Left lung (tissue), 10 donors: ENCODE results near the gene NEURL1. TPM values are rescaled to one million over a fixed set of nuclear protein-coding genes. Genes with fewer than 3 reads are reported as not detected.
"Not testable (repeated sequence)": the region's sequence is repeated elsewhere in the genome, so short reads cannot be mapped to it uniquely, and the experiment has no call there.

Source experiments
- ATAC-seq: fragments of 200-7000 bp; cut with Tn5 transposase; one replicate; pipeline ENCODE4 v1.9.1; 2020; ENCODE audit warnings: moderate library complexity
- DNase-seq, 4 donors: peaks; one replicate each; pipeline ENCODE4 v3.0.0-alpha.2; 2013 to 2020
- H3K27ac ChIP-seq, 2 donors: fragments of 200-600 bp; sonication (generic) in 1 of 2; one replicate each; pipeline versions ENCODE4 v1.5.0 to v1.8.0; 2020 to 2021
- H3K27me3 ChIP-seq, 2 donors: fragments of 200-600 bp; sonication (generic) in 1 of 2; one replicate each; pipeline versions ENCODE4 v1.5.0 to v1.8.0; 2020 to 2021
- H3K36me3 ChIP-seq, 2 donors: fragments of 200-600 bp; sonication (generic) in 1 of 2; one replicate each; pipeline versions ENCODE4 v1.5.0 to v1.8.0; 2020 to 2021
- H3K4me1 ChIP-seq, 2 donors: fragments of 200-600 bp; one replicate each; pipeline ENCODE4 v1.8.0; 2021
- H3K4me3 ChIP-seq, 2 donors: fragments of 200-600 bp; sonication (generic) in 1 of 2; one replicate each; pipeline versions ENCODE4 v1.5.0 to v1.8.0; 2020 to 2021; ENCODE audit warnings: mild to moderate bottlenecking in 1 of 2
- H3K9me3 ChIP-seq, 2 donors: fragments of 200-600 bp; sonication (generic) in 1 of 2; one replicate each; pipeline versions ENCODE4 v1.5.0 to v1.8.0; 2020 to 2021
- CTCF ChIP-seq, 2 donors: fragments of 200-600 bp; sonication (generic) in 1 of 2; IDR thresholded peaks; one replicate each; pipeline versions ENCODE4 v1.5.0 to v1.8.0; 2021; ENCODE audit warnings: antibody characterized with exemption in 2 of 2
- intact Hi-C, 2 donors: fragments of 100-400 bp; cut with DNase I; formaldehyde crosslinking; loops; one replicate each; pipeline versions ENCODE4 v1.11.2 to v1.14.2; 2022
- polyA plus RNA-seq, 6 donors: library from polyadenylated mRNA; unstranded; fragments of 120-200 nt; gene quantifications; one replicate each; pipeline ENCODE4 v1.2.1, GENCODE V29; 2013; ENCODE audit not compliant: insufficient read length in 6 of 6
- total RNA-seq, 2 donors: library from RNA; stranded (reverse); fragmentation: NEBNext Ultra II Directional; extraction: Animal tissue kit (Norgen Biotek cat#: 25700); gene quantifications; one replicate each; pipeline ENCODE4 v1.2.1, GENCODE V29; 2021
- donor health status: DM: no; HTN: yes; CAD: no.
- donor health status: DM: no; HTN: no; CAD: no.

Gene NEURL1
- total and polyA plus RNA-seq, 8 donors = 0.76 to 2.1 (median 1.4) TPM

- DNase-seq (no peak), ATAC-seq (no peak)
- no peaks in the 10 kb centered on the region for H3K9me3 ChIP-seq
- no peaks in the 10 kb centered on the region for H3K4me1 ChIP-seq
- H3K27me3 ChIP-seq = peaks cover 0 to 36% of the 10 kb centered on the region in 2 donors
- intact Hi-C loops = no loop called here
- no peaks in the 10 kb centered on the region for H3K36me3 ChIP-seq
- H3K4me3 ChIP-seq = no peak overlapping the region
- no peak overlapping the region for H3K27ac ChIP-seq
- no peak for TF ChIP-seq CTCF (IDR thresholded peaks at IDR 0.05)
Observed at GRCh38 chr10:103502849-103503660, 9.6 kb downstream of the NEURL1 start.

GRCh38 chr10:103503777-103504176 lies 10.3 kb downstream of the NEURL1 start:
- H3K4me3 ChIP-seq, ATAC-seq, H3K27ac ChIP-seq, H3K9me3 ChIP-seq, H3K4me1 ChIP-seq, intact Hi-C loops, H3K36me3 ChIP-seq, DNase-seq: not testable (repeated sequence)
- peaks cover 0 to 36% of the 10 kb centered on the region in 2 donors for H3K27me3 ChIP-seq

GRCh38 chr10:103504181-103504783 lies 10.8 kb downstream of the NEURL1 start:
- Histone ChIP-seq H3K4me3 (no peak overlapping the region), H3K27me3 (peaks cover 0 to 36% of the 10 kb centered on the region in 2 donors), H3K4me1 (no peaks in the 10 kb centered on the region), H3K9me3 (no peaks in the 10 kb centered on the region), H3K27ac (no peak overlapping the region), H3K36me3 (no peaks in the 10 kb centered on the region)
- intact Hi-C loops = no loop called here
- ATAC-seq (peak; percentile 81), DNase-seq (no peak)
- no peak for TF ChIP-seq CTCF (IDR thresholded peaks at IDR 0.05)

- intact Hi-C loops = no loop called here
- Histone ChIP-seq H3K36me3 (no peaks in the 10 kb centered on the region), H3K27ac (no peak overlapping the region), H3K9me3 (no peaks in the 10 kb centered on the region), H3K4me1 (no peaks in the 10 kb centered on the region), H3K4me3 (no peak overlapping the region), H3K27me3 (peaks cover 0 to 22% of the 10 kb centered on the region in 2 donors)
- TF ChIP-seq CTCF (IDR thresholded peaks at IDR 0.05) = no peak
- DNase-seq (no peak), ATAC-seq (no peak)
Observed at GRCh38 chr10:103506061-103506460, 12.6 kb downstream of the NEURL1 start.

- Histone ChIP-seq H3K9me3 (no peaks in the 10 kb centered on the region), H3K36me3 (no peaks in the 10 kb centered on the region), H3K4me3 (no peak overlapping the region), H3K27me3 (peaks cover 0 to 21% of the 10 kb centered on the region in 2 donors), H3K27ac (no peak overlapping the region), H3K4me1 (no peaks in the 10 kb centered on the region)
- no peak for TF ChIP-seq CTCF (IDR thresholded peaks at IDR 0.05)
- DNase-seq = no peak
- ATAC-seq = no peak
- intact Hi-C loops = no loop called here
Observed at GRCh38 chr10:103507235-103508191, 14.0 kb downstream of the NEURL1 start.
